Caco-2 (cell line): Measurements from ENCODE around the gene MBD5. TPM values are rescaled to one million over a fixed set of nuclear protein-coding genes. Genes with fewer than 3 reads are reported as not detected.

ENCODE experiments used
- BruUV-seq: library from RNA; stranded (reverse); fragments of 400-500 nt; replicated peaks from 2 replicates; lab custom pipeline; 2021; lab: Mats Ljungman, UMichigan
- CTCF ChIA-PET: fragments of 300-600 bp; sonication (Branson Sonifier 250); formaldehyde crosslinking; loops from one replicate; lab custom pipeline; 2022; ENCODE audit warnings: antibody characterized with exemption; lab: Charles Lee
- POLR2A ChIA-PET: fragments of 300-600 bp; sonication (Branson Sonifier 250); formaldehyde crosslinking; loops from one replicate; lab custom pipeline; 2022; ENCODE audit warnings: antibody characterized with exemption; lab: Charles Lee
- DNase-seq, 2 experiments: peaks; one replicate each; pipeline versions ENCODE4 v3.0.0 to v3.0.0-alpha.2; 2020 to 2022
- H3K27me3 ChIP-seq: replicated peaks from 2 replicates; pipeline ENCODE4 v1.6.0; 2011; ENCODE audit warnings: low read length; ENCODE audit not compliant: control insufficient read depth, insufficient read depth
- H3K36me3 ChIP-seq: 2 replicates; pipeline ENCODE4 v1.5.1; 2011; ENCODE audit warnings: low read length; ENCODE audit not compliant: control insufficient read depth, insufficient read depth
- H3K4me1 ChIP-seq: fragments of 250-450 bp; sonication (Bioruptor Pico); 2 replicates; pipeline ENCODE4 v1.5.1; 2020; ENCODE audit warnings: mild to moderate bottlenecking
- H3K4me3 ChIP-seq: 2 replicates; pipeline ENCODE4 v1.5.1; 2011; ENCODE audit warnings: low read depth, mild to moderate bottlenecking, control low read depth, low read length
- H3K9me3 ChIP-seq: fragments of 250-450 bp; sonication (Bioruptor Pico); 2 replicates; pipeline ENCODE4 v1.5.1; 2020; ENCODE audit warnings: mild to moderate bottlenecking, moderate library complexity
- H3K27ac Mint-ChIP-seq: one replicate; pipeline ENCODE4 v1.8.0; 2022; ENCODE audit warnings: mixed read lengths; ENCODE audit not compliant: unreplicated experiment
- H3K27me3 Mint-ChIP-seq: one replicate; pipeline ENCODE4 v1.8.0; 2022; ENCODE audit warnings: mixed read lengths; ENCODE audit not compliant: insufficient read depth, unreplicated experiment
- H3K36me3 Mint-ChIP-seq: one replicate; pipeline ENCODE4 v1.8.0; 2022; ENCODE audit warnings: mild to moderate bottlenecking, mixed read lengths; ENCODE audit not compliant: insufficient read depth, unreplicated experiment
- H3K4me1 Mint-ChIP-seq: one replicate; pipeline ENCODE4 v1.8.0; 2022; ENCODE audit warnings: low read depth, mixed read lengths; ENCODE audit not compliant: unreplicated experiment
- H3K4me3 Mint-ChIP-seq: one replicate; pipeline ENCODE4 v1.8.0; 2022; ENCODE audit warnings: mild to moderate bottlenecking, moderate library complexity, mixed read lengths; ENCODE audit not compliant: unreplicated experiment
- H3K9me3 Mint-ChIP-seq: one replicate; pipeline ENCODE4 v1.8.0; 2022; ENCODE audit warnings: mixed read lengths; ENCODE audit not compliant: unreplicated experiment
- intact Hi-C: fragments of 100-400 bp; cut with micrococcal nuclease; formaldehyde crosslinking; loops from one replicate; pipeline ENCODE4 v1.10.0; 2022; ENCODE audit not compliant: unreplicated experiment
- total RNA-seq: library from RNA; stranded (reverse); gene quantifications from 2 replicates; pipeline ENCODE4 v1.2.3, GENCODE V29; 2022
- TF ChIP-seq, protein P1 (sequence below), 2 experiments: fragments of 200-600 bp in 1 of 2; IDR thresholded peaks; 1 replicate in 1 of 2; 2 replicates in 1 of 2; pipeline versions ENCODE4 v1.5.1 to v1.8.0; 2011 to 2022; ENCODE audit warnings: antibody characterized with exemption in 1 of 2, control low read depth in 1 of 2, inconsistent platforms in 1 of 2, low read depth in 1 of 2, low read length in 1 of 2, mild to moderate bottlenecking in 1 of 2, moderate library complexity in 1 of 2; ENCODE audit not compliant: insufficient read depth in 1 of 2, severe bottlenecking in 1 of 2, unreplicated experiment in 1 of 2

Gene MBD5
- total RNA-seq, 1 experiment from 2014 or later: 23.7 TPM

DNA sequence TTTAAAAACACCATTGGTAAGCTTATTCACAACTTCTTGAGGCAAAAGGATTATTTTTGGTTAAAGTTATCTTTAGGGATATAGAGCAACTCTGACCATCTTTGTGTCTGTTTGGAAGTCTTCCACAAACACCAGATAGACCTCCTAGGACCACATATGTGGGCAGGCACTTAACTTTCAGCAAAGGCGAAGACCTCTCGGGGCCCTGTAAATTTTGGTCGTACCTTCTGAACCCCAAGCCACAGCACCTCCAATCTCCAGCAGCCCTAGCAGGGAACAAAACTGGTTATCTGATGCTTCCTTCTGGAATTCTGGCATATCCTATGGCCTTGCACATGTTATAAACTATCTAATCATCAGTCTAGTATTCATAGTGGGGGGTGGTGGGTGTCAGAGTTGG is 114.8 kb downstream of the MBD5 start:
- BruUV-seq: no TSS peak
- ChIA-PET CTCF (no interaction called here), POLR2A (interaction anchor here (0.5 kb wide), 1 partner anchor 374 kb away, joined by 3 read pairs; no protein-coding TSS in a partner anchor)
- H3K9me3 ChIP-seq: no peaks in the 10 kb centered on the region
- TF ChIP-seq, protein P1, sequence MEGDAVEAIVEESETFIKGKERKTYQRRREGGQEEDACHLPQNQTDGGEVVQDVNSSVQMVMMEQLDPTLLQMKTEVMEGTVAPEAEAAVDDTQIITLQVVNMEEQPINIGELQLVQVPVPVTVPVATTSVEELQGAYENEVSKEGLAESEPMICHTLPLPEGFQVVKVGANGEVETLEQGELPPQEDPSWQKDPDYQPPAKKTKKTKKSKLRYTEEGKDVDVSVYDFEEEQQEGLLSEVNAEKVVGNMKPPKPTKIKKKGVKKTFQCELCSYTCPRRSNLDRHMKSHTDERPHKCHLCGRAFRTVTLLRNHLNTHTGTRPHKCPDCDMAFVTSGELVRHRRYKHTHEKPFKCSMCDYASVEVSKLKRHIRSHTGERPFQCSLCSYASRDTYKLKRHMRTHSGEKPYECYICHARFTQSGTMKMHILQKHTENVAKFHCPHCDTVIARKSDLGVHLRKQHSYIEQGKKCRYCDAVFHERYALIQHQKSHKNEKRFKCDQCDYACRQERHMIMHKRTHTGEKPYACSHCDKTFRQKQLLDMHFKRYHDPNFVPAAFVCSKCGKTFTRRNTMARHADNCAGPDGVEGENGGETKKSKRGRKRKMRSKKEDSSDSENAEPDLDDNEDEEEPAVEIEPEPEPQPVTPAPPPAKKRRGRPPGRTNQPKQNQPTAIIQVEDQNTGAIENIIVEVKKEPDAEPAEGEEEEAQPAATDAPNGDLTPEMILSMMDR (IDR thresholded peaks at IDR 0.05; ENCODE audit: insufficient read depth in 1 of 2, low read depth in 1 of 2, low read length in 1 of 2, severe bottlenecking in 1 of 2, unreplicated experiment in 1 of 2): no peak
- Mint-ChIP-seq H3K36me3 (no peaks in the 10 kb centered on the region), H3K9me3 (no peaks in the 10 kb centered on the region), H3K4me1 (no peaks in the 10 kb centered on the region), H3K27ac (no peak overlapping the region), H3K27me3 (no peaks in the 10 kb centered on the region), H3K4me3 (no peak overlapping the region)
- no peaks in the 10 kb centered on the region for H3K4me1 ChIP-seq
- no peak overlapping the region for H3K4me3 ChIP-seq
- DNase-seq: no peak
- intact Hi-C loops: no loop called here
- H3K27me3 ChIP-seq: no peaks in the 10 kb centered on the region
- H3K36me3 ChIP-seq: no peaks in the 10 kb centered on the region

GRCh38 chr2:148136441-148136840 is 115.5 kb downstream of the MBD5 start:
- ChIA-PET POLR2A (interaction anchor here (0.5 kb wide), 1 partner anchor 373 kb away, joined by 3 read pairs; no protein-coding TSS in a partner anchor), CTCF (no interaction called here)
- Mint-ChIP-seq H3K27ac (no peak overlapping the region), H3K27me3 (no peaks in the 10 kb centered on the region), H3K9me3 (no peaks in the 10 kb centered on the region), H3K36me3 (no peaks in the 10 kb centered on the region), H3K4me1 (no peaks in the 10 kb centered on the region), H3K4me3 (no peak overlapping the region)
- TF ChIP-seq, protein P1 (IDR thresholded peaks at IDR 0.05; ENCODE audit: insufficient read depth in 1 of 2, low read depth in 1 of 2, low read length in 1 of 2, severe bottlenecking in 1 of 2, unreplicated experiment in 1 of 2): no peak
- H3K9me3 ChIP-seq: no peaks in the 10 kb centered on the region
- intact Hi-C loops: no loop called here
- BruUV-seq: no TSS peak
- no peak for DNase-seq
- H3K36me3 ChIP-seq: no peaks in the 10 kb centered on the region
- H3K27me3 ChIP-seq: no peaks in the 10 kb centered on the region
- H3K4me3 ChIP-seq: no peak overlapping the region
- H3K4me1 ChIP-seq: no peaks in the 10 kb centered on the region

DNA sequence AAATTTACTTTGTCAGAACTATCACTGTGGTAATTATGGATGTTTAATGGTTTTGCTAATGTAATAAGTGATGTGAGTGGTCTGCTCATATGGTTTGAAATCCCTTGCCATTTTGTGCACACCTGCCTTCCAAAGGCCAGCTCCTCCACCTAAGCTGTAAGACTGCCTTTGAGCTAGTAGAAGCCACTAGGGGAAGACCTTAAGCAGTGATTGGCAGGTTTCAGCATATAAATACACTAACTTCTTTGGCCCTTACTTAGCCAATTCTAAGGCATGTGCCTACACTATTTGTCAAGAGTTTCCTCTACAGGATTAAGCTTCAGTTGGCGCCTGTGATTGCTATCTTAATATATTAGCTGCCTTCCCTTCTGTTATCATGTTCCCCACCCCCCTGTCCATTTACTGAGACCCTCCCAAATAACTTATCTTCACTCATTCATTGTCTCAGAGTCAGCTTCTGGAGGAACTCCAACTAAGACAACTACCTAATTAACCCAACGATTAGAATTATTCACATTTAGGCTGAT is 141.1 kb downstream of the MBD5 start:
- CTCF ChIA-PET: no interaction called here
- H3K27me3 Mint-ChIP-seq: no peaks in the 10 kb centered on the region
- intact Hi-C loops: no loop called here
- POLR2A ChIA-PET: no interaction called here
- H3K27ac Mint-ChIP-seq: no peak overlapping the region
- no TSS peak for BruUV-seq
- Histone ChIP-seq H3K9me3 (no peaks in the 10 kb centered on the region), H3K27me3 (no peaks in the 10 kb centered on the region), H3K36me3 (no peaks in the 10 kb centered on the region), H3K4me3 (no peak overlapping the region), H3K4me1 (no peaks in the 10 kb centered on the region)
- TF ChIP-seq, protein P1 (IDR thresholded peaks at IDR 0.05; ENCODE audit: insufficient read depth in 1 of 2, low read depth in 1 of 2, low read length in 1 of 2, severe bottlenecking in 1 of 2, unreplicated experiment in 1 of 2): no peak
- H3K4me1 Mint-ChIP-seq: no peaks in the 10 kb centered on the region
- no peak for DNase-seq
- no peaks in the 10 kb centered on the region for H3K36me3 Mint-ChIP-seq
- H3K9me3 Mint-ChIP-seq: no peaks in the 10 kb centered on the region
- no peak overlapping the region for H3K4me3 Mint-ChIP-seq
